HG03558 (cell line): ENCODE results near the gene ZNF189.

Experiments used
- ATAC-seq: cut with Tn5 transposase; IDR thresholded peaks from one replicate; pipeline ENCODE4 v1.9.1; 2021; ENCODE audit warnings: moderate number of reproducible peaks; ENCODE audit not compliant: unreplicated experiment; ENCODE audit errors: extremely low read depth

The ZNF189 gene

GRCh38 chr9:101398068-101398929, at the start of gene ZNF189, which contains the start of gene MRPL50:
Gene ZNF189, plus strand, starts transcription at chr9:101398851. Its CDS starts 306 bp downstream, at chr9:101399157.
Gene MRPL50, minus strand, starts transcription at chr9:101398618. Its CDS starts 26 bp downstream, at chr9:101398592.
- ATAC-seq = peak; percentile 96

GRCh38 chr9:101350285-101350684, 48.4 kb upstream of the ZNF189 start:
- no peak for ATAC-seq

DNA sequence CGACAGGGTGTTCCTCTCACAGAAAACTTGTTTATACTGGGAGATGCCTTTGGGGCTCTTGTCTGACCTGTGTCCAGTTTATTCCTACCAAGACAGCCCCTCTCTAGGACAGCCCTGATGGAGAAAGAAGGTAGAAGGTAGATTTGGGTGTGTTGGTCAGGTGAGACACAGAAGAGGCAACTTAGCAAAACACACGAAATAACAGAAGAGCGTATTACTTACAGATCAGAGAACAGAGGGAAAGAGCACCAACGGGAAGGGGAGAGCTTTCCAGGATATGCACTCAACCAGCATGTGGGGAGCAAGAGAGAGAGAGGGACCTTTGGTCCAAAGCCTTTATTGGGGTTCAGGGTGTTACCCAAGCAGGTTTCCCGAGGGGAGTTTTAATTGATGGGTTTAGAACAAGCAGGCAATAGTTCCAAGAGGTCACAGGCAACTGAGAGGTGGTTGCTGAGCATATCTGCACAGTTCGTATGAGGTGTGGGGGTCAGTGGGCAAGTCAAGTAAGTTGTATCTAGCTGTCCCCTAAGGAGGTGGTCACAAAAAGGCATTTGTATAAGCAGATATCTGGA, 45.7 kb upstream of the ZNF189 start:
- ATAC-seq = no peak

GRCh38 chr9:101353683-101354082, 45.0 kb upstream of the ZNF189 start:
- ATAC-seq = no peak

GRCh38 chr9:101354143-101354764, 44.4 kb upstream of the ZNF189 start:
- ATAC-seq = no peak

DNA sequence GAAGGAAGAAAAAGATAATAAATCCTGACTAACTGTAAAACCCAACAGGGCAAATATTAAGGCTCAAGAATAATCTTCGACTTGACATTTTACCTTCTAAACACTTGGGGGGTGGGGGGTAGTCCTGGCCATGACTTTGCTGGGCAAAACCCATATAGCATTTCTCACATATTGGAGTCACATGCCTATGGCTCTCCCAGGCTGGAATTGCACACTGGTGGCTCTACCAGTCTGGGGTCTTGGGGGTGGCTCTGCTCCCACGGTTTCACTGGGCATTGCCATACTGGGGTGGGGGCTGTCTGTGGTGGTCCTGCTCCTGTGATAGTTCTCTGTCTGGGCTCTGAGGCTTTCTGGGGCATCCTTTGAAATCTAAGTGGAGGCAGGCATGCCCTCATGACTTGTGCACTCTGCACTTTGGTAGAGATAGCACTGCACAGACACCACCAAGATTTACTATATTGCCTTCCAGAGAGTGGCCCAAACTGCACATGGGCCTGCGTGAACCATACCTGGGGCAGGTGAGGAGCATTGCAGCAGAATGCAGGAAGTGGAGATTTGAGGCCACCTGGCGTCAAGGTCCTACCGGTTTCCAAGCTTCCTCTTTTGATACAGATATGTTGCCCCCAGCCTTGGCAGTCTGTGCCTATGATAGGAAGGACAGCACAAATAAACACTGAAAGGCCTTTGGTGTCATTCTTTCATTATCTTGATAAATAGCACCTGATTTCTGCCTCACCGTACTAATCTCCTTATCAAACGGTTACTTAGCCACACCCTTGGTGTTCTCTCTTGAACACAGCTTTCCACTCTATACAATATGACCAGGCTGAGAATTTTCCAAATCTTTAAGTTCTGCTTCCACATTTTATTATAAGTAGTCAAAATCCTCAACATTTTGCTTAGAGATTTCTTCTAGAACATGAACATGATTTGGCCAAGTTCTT, 43.6 kb upstream of the ZNF189 start:
- no peak for ATAC-seq

GRCh38 chr9:101356619-101357018, 42.0 kb upstream of the ZNF189 start:
- no peak for ATAC-seq

GRCh38 chr9:101359679-101360078, 39.0 kb upstream of the ZNF189 start:
- ATAC-seq = no peak

DNA sequence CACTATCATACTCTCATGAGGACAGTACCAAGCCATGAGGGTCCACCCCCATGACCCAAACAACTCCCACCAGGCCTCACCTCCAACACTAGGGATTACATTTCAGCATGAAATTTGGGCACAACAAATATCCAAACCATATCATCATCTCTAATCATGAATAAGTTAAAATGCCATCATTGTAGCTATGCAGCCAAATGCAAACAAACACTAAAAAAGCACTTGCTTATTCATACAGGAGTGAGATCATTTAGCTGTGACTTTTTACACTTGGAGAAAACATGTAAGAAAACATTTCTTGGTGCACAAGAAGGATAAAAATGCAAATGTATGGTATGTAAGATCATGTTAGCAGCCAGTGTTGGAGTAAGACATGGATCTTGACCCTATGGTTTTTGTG, 38.0 kb upstream of the ZNF189 start:
- no peak for ATAC-seq

- ATAC-seq = no peak
These were observed 36.2 kb upstream of the ZNF189 start for GRCh38 chr9:101362450-101362849.

GRCh38 chr9:101365181-101365580, 33.5 kb upstream of the ZNF189 start:
- ATAC-seq = no peak

- no peak for ATAC-seq
These were observed 32.5 kb upstream of the ZNF189 start for GRCh38 chr9:101366038-101366756.

DNA sequence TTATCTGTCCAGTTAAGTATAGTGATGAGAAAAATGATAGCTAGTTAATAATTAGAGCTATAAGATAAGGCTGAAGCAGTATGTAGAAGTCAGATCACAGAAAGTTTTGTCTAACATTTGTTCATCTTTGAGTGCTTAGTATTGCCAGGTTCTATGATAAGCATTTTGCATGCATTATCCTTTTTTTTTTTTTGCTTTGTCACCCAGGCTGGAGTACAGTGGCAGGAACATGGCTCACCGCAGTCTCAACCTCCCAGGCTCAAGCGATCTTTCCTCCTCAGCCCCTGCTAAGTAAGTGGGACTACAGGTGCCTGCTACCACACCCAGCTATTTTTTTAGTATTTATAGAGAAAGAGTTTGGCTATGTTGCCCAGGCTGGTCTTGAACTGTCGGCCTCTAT, 31.3 kb upstream of the ZNF189 start:
- ATAC-seq = no peak

DNA sequence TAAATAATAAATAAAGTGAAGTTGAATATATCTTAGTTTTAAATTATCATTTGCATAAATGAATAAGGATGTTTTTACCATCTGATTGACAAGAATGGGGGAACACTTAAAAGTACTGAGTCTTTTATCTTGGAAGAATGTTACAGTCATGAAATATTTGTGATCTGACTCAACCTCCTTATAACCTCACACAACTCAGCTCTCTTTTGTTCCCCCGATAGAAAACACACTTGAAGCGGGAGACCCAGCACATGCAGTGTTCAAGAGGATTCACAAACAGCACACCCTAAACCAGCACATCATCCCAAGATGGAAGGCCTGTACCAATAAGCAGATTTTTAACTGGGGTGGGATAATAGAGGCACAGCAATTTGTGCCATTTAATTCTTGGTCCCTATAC, 29.4 kb upstream of the ZNF189 start:
- ATAC-seq = no peak

DNA sequence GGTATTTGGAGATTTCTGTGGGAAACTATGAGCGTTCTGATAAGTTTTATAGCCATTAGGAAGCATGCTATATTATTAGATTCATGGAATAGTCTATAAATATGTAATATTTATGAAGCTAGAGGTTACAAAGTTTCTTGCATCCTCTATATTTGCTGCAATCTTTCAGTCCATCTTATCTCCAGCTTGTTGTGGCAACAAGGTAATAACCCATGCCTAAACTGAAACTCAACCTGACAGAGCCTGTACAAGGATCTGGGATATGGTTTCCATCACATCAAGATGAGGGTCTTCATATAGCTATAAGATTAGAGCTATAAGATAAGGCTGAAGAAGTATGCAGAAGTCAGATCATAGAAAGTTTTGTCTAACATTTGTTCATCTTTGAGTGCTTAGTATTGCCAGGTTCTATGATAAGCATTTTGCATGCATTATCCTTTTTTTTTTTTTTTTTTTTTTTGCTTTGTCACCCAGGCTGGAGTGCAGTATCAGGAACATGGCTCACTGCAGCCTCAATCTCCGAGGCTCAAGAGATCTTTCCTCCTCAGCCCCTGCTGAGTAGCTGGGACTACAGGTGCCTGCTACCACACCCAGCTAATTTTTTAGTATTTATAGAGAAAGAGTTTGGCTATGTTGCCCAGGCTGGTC, 28.6 kb upstream of the ZNF189 start:
- ATAC-seq = no peak

DNA sequence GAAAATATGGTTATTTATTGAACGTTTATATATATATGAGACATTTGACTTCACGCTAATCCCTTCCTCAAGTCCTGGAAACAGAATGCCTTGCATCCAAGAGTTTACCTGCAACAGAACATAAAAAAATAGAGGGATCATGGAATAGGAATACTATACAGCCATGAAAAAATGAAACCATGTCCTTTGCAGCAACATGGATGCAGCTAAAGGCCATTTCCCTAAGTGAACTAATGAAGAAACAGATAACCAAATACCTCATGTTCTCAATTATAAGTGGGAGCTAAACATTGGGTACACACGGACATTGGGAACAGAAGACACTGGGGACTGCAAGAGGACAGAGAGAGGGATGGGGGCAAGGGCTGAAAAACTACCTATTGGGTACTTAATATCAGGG, 26.8 kb upstream of the ZNF189 start:
- no peak for ATAC-seq

GRCh38 chr9:101372327-101373118, 26.1 kb upstream of the ZNF189 start:
- ATAC-seq = no peak

- no peak for ATAC-seq
These were observed 23.1 kb upstream of the ZNF189 start for GRCh38 chr9:101375546-101375945.
